ENCODE measurements around the gene GNG3. TPM values are rescaled to one million over a fixed set of nuclear protein-coding genes. Genes with fewer than 3 reads are reported as not detected.
"Not testable (repeated sequence)": the region's sequence is repeated elsewhere in the genome, so short reads cannot be mapped to it uniquely, and the experiment has no call there.

The GNG3 gene
- total and polyA plus RNA-seq, 8 donors: 0.42 to 1.9 (median 1.5) TPM; not detected in 1

- Histone ChIP-seq H3K36me3 (peaks cover 0 to 32% of the 10 kb centered on the region in 2 donors), H3K9me3 (no peaks in the 10 kb centered on the region), H3K27me3 (peaks cover 9 to 28% of the 10 kb centered on the region in 2 donors), H3K4me3 (peak overlapping the region in 1 of 2 donors; percentile 13), H3K27ac (no peak overlapping the region), H3K4me1 (peaks cover 0 to 4% of the 10 kb centered on the region in 2 donors)
- DNase-seq (peak in 2 of 4 donors; percentile 12 to 75), ATAC-seq (peak; percentile 52)
- TF ChIP-seq CTCF (IDR thresholded peaks at IDR 0.05): no peak
- intact Hi-C loops (cut with DNase I): no loop called here
Measured at GRCh38 chr11:62687508-62688396, 19.7 kb upstream of the GNG3 start.

- peaks cover 0 to 40% of the 10 kb centered on the region in 2 donors for H3K36me3 ChIP-seq
- DNase-seq: no peak
- H3K4me1 ChIP-seq: peaks cover 0 to 4% of the 10 kb centered on the region in 2 donors
- no peak overlapping the region for H3K4me3 ChIP-seq
- intact Hi-C loops (cut with DNase I): no loop called here
- H3K27me3 ChIP-seq: peaks cover 9 to 28% of the 10 kb centered on the region in 2 donors
- no peak for ATAC-seq
- TF ChIP-seq CTCF (IDR thresholded peaks at IDR 0.05): no peak
- H3K9me3 ChIP-seq: no peaks in the 10 kb centered on the region
- H3K27ac ChIP-seq: no peak overlapping the region
Measured at GRCh38 chr11:62688491-62688890, 19.0 kb upstream of the GNG3 start.

- TF ChIP-seq CTCF (IDR thresholded peaks at IDR 0.05): no peak
- Histone ChIP-seq H3K36me3 (peaks cover 0 to 44% of the 10 kb centered on the region in 2 donors), H3K27me3 (peaks cover 9 to 28% of the 10 kb centered on the region in 2 donors), H3K9me3 (no peaks in the 10 kb centered on the region), H3K4me3 (no peak within 1 kb of the TSS), H3K4me1 (peaks cover 0 to 7% of the 10 kb centered on the region in 2 donors), H3K27ac (no peak within 1 kb of the TSS)
- ATAC-seq (peak; percentile 51), DNase-seq (no peak)
- intact Hi-C loops (cut with DNase I): loop anchor here in 1 of 2 donors (5.0 kb wide), 1 partner anchor 307 kb away; no protein-coding TSS in a partner anchor
Measured at GRCh38 chr11:62689421-62690183, 17.9 kb upstream of the GNG3 start, which contains the start of gene LRRN4CL. Gene LRRN4CL (minus strand): TSS chr11:62689530. CDS start chr11:62688508, 1,022 bp downstream.

GRCh38 chr11:62693624-62694023 lies 13.9 kb upstream of the GNG3 start:
- intact Hi-C loops (cut with DNase I): loop anchor here in 1 of 2 donors (5.0 kb wide), 1 partner anchor 311 kb away; no protein-coding TSS in a partner anchor
- H3K36me3 ChIP-seq: peaks cover 0 to 50% of the 10 kb centered on the region in 2 donors
- H3K4me3 ChIP-seq, H3K27me3 ChIP-seq, H3K4me1 ChIP-seq, H3K9me3 ChIP-seq, ATAC-seq, DNase-seq, H3K27ac ChIP-seq: not testable (repeated sequence)

GRCh38 chr11:62694455-62695167 lies 12.9 kb upstream of the GNG3 start:
- intact Hi-C loops (cut with DNase I): loop anchor here in 1 of 2 donors (5.0 kb wide), 1 partner anchor 312 kb away; no protein-coding TSS in a partner anchor
- no peak overlapping the region for H3K4me3 ChIP-seq
- H3K27ac ChIP-seq: no peak overlapping the region
- DNase-seq: peak in 3 of 4 donors; percentile 8 to 83 (median 77)
- H3K9me3 ChIP-seq: no peaks in the 10 kb centered on the region
- H3K4me1 ChIP-seq: peaks cover 0 to 8% of the 10 kb centered on the region in 2 donors
- TF ChIP-seq CTCF (IDR thresholded peaks at IDR 0.05): peak; percentile 74 to 87
- no peaks in the 10 kb centered on the region for H3K27me3 ChIP-seq
- peaks cover 0 to 49% of the 10 kb centered on the region in 2 donors for H3K36me3 ChIP-seq
- peak; percentile 92 for ATAC-seq
